SK-N-SH treated with all-trans-retinoic acid at 6 μM for 48 hours (cell line): ENCODE results near the gene PF4V1.

Experiments used
- ATAC-seq: fragments of 200-7000 bp; cut with Tn5 transposase; 3 replicates; pipeline ENCODE4 v1.9.1; 2020; ENCODE audit warnings: mild to moderate bottlenecking, moderate library complexity
- ARNTL ChIP-seq: fragments of 450-650 bp; formaldehyde crosslinking; IDR thresholded peaks from 2 replicates; pipeline ENCODE4 v1.5.0; 2020; ENCODE audit warnings: low read depth, mild to moderate bottlenecking, moderate library complexity, borderline replicate concordance
- BACH2 ChIP-seq: fragments of 250-450 bp; sonication (Bioruptor Pico); IDR thresholded peaks from 2 replicates; pipeline ENCODE4 v1.9.0; 2021; ENCODE audit warnings: mild to moderate bottlenecking, borderline replicate concordance
- CREB5 ChIP-seq: fragments of 250-450 bp; sonication (Bioruptor Pico); IDR thresholded peaks from 2 replicates; pipeline ENCODE4 v1.5.1; 2020; ENCODE audit warnings: low read depth, mild to moderate bottlenecking, moderate library complexity
- ESRRG ChIP-seq: fragments of 250-450 bp; sonication (Bioruptor Pico); IDR thresholded peaks from 2 replicates; pipeline ENCODE4 v1.6.1; 2021; ENCODE audit warnings: mild to moderate bottlenecking
- GLIS3 ChIP-seq: fragments of 250-450 bp; sonication (Bioruptor Pico); IDR thresholded peaks from 2 replicates; pipeline ENCODE4 v1.5.0; 2020; ENCODE audit warnings: mild to moderate bottlenecking, moderate library complexity
- ISL1 ChIP-seq: fragments of 250-450 bp; sonication (Bioruptor Pico); IDR thresholded peaks from 2 replicates; pipeline ENCODE4 v2.1.2; 2022; ENCODE audit warnings: mild to moderate bottlenecking, moderate library complexity
- OSR1 ChIP-seq: fragments of 250-450 bp; sonication (Bioruptor Pico); IDR thresholded peaks from 2 replicates; pipeline ENCODE4 v1.8.0; 2022; ENCODE audit warnings: moderate library complexity, mild to moderate bottlenecking, inconsistent platforms
- PATZ1 ChIP-seq: fragments of 250-450 bp; sonication (Bioruptor Pico); IDR thresholded peaks from 2 replicates; pipeline ENCODE4 v1.8.0; 2020; ENCODE audit warnings: mild to moderate bottlenecking, moderate library complexity, borderline replicate concordance
- POU6F1 ChIP-seq: fragments of 250-450 bp; sonication (Bioruptor Pico); IDR thresholded peaks from 2 replicates; pipeline ENCODE4 v1.8.0; 2021; ENCODE audit warnings: low read depth, mild to moderate bottlenecking, moderate library complexity, borderline replicate concordance
- PPARA ChIP-seq: fragments of 250-450 bp; sonication (Bioruptor Pico); IDR thresholded peaks from 2 replicates; pipeline ENCODE4 v1.5.0; 2020; ENCODE audit warnings: mild to moderate bottlenecking, borderline replicate concordance
- RARB ChIP-seq: fragments of 250-450 bp; sonication (Bioruptor Pico); IDR thresholded peaks from 2 replicates; pipeline ENCODE4 v1.8.0; 2021; ENCODE audit warnings: mild to moderate bottlenecking, moderate library complexity
- SNAI2 ChIP-seq: fragments of 250-450 bp; sonication (Bioruptor Pico); IDR thresholded peaks from 2 replicates; pipeline ENCODE4 v1.5.0; 2020; ENCODE audit warnings: mild to moderate bottlenecking, moderate library complexity
- TCF4 ChIP-seq: fragments of 250-450 bp; sonication (Bioruptor Pico); IDR thresholded peaks from 2 replicates; pipeline ENCODE4 v1.8.0; 2021; ENCODE audit warnings: mild to moderate bottlenecking, moderate library complexity, borderline replicate concordance
- TOX ChIP-seq: fragments of 250-450 bp; sonication (Bioruptor Pico); IDR thresholded peaks from 2 replicates; pipeline ENCODE4 v1.8.0; 2021; ENCODE audit warnings: mild to moderate bottlenecking, moderate library complexity, borderline replicate concordance
- ZC3H10 ChIP-seq: fragments of 250-450 bp; sonication (Bioruptor Pico); IDR thresholded peaks from 2 replicates; pipeline ENCODE4 v1.5.1; 2021; ENCODE audit warnings: mild to moderate bottlenecking, moderate library complexity
- ZNF565 ChIP-seq: fragments of 450-650 bp; formaldehyde crosslinking; conservative IDR thresholded peaks from 2 replicates; pipeline ENCODE4 v1.5.0; 2020; ENCODE audit warnings: low read depth, mild to moderate bottlenecking, moderate library complexity
- ZNF70 ChIP-seq: fragments of 450-650 bp; formaldehyde crosslinking; IDR thresholded peaks from 2 replicates; pipeline ENCODE4 v1.5.0; 2020; ENCODE audit warnings: mild to moderate bottlenecking, moderate library complexity
- ZNF8 ChIP-seq: fragments of 450-650 bp; formaldehyde crosslinking; IDR thresholded peaks from 2 replicates; pipeline ENCODE4 v1.5.0; 2020; ENCODE audit warnings: mild to moderate bottlenecking, moderate library complexity
- TF ChIP-seq, protein P1 (sequence below): fragments of 250-450 bp; sonication (Bioruptor Pico); IDR thresholded peaks from 2 replicates; pipeline ENCODE4 v1.5.1; 2021; ENCODE audit warnings: mild to moderate bottlenecking, moderate library complexity
- TF ChIP-seq, protein P2 (sequence below): fragments of 250-450 bp; sonication (Bioruptor Pico); IDR thresholded peaks from 2 replicates; pipeline ENCODE4 v1.5.0; 2020; ENCODE audit warnings: mild to moderate bottlenecking, moderate library complexity

PF4V1 gene

DNA sequence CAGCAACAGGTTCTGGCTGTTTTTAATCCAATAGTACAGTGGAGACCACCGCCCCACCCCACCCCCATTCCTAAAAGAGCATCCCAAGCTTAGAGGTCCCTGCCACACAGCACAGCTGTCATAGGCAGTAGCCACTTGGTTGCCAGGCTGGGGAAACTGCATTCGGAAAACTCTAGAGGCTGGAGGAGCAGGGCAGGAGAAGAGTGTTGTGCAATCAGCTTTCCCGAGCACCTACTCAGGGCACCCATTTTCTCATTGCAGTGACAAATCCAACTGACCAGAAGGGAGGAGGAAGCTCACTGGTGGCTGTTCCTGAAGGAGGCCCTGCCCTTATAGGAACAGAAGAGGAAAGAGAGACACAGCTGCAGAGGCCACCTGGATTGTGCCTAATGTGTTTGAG is 17.2 kb downstream of the PF4V1 start:
- TF ChIP-seq TOX, result no peak
- no peak for TF ChIP-seq OSR1 (CRISPR knock-in tag)
- ATAC-seq, result no peak

DNA sequence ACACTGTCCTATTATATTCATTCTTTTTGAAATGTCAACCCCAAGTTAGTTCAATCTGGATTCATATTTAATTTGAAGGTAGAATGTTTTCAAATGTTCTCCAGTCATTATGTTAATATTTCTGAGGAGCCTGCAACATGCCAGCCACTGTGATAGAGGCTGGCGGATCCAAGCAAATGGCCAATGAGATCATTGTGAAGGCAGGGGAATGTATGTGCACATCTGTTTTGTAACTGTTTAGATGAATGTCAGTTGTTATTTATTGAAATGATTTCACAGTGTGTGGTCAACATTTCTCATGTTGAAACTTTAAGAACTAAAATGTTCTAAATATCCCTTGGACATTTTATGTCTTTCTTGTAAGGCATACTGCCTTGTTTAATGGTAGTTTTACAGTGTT is 17.7 kb downstream of the PF4V1 start:
- ATAC-seq, result no peak
- TF ChIP-seq ZNF70 (CRISPR knock-in tag) (no peak), BACH2 (no peak), ARNTL (CRISPR knock-in tag) (no peak), ZC3H10 (CRISPR knock-in tag) (no peak)
- TF ChIP-seq, protein P1, sequence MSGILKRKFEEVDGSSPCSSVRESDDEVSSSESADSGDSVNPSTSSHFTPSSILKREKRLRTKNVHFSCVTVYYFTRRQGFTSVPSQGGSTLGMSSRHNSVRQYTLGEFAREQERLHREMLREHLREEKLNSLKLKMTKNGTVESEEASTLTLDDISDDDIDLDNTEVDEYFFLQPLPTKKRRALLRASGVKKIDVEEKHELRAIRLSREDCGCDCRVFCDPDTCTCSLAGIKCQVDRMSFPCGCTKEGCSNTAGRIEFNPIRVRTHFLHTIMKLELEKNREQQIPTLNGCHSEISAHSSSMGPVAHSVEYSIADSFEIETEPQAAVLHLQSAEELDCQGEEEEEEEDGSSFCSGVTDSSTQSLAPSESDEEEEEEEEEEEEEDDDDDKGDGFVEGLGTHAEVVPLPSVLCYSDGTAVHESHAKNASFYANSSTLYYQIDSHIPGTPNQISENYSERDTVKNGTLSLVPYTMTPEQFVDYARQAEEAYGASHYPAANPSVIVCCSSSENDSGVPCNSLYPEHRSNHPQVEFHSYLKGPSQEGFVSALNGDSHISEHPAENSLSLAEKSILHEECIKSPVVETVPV (CRISPR knock-in tag), result no peak

- no peak for ATAC-seq
- TF ChIP-seq TCF4, result no peak
- no peak for TF ChIP-seq CREB5
- TF ChIP-seq SNAI2 (CRISPR knock-in tag), result no peak
- no peak for TF ChIP-seq ARNTL (CRISPR knock-in tag)
- TF ChIP-seq ZNF565 (CRISPR knock-in tag), result no peak
- TF ChIP-seq ESRRG (CRISPR knock-in tag), result no peak
- TF ChIP-seq, protein P2, sequence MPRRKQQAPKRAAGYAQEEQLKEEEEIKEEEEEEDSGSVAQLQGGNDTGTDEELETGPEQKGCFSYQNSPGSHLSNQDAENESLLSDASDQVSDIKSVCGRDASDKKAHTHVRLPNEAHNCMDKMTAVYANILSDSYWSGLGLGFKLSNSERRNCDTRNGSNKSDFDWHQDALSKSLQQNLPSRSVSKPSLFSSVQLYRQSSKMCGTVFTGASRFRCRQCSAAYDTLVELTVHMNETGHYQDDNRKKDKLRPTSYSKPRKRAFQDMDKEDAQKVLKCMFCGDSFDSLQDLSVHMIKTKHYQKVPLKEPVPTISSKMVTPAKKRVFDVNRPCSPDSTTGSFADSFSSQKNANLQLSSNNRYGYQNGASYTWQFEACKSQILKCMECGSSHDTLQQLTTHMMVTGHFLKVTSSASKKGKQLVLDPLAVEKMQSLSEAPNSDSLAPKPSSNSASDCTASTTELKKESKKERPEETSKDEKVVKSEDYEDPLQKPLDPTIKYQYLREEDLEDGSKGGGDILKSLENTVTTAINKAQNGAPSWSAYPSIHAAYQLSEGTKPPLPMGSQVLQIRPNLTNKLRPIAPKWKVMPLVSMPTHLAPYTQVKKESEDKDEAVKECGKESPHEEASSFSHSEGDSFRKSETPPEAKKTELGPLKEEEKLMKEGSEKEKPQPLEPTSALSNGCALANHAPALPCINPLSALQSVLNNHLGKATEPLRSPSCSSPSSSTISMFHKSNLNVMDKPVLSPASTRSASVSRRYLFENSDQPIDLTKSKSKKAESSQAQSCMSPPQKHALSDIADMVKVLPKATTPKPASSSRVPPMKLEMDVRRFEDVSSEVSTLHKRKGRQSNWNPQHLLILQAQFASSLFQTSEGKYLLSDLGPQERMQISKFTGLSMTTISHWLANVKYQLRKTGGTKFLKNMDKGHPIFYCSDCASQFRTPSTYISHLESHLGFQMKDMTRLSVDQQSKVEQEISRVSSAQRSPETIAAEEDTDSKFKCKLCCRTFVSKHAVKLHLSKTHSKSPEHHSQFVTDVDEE (CRISPR knock-in tag), result no peak
- no peak for TF ChIP-seq BACH2
- no peak for TF ChIP-seq POU6F1 (CRISPR knock-in tag)
- TF ChIP-seq PPARA (CRISPR knock-in tag), result no peak
- no peak for TF ChIP-seq GLIS3 (CRISPR knock-in tag)
- TF ChIP-seq PATZ1, result no peak
- no peak for TF ChIP-seq ZNF8 (CRISPR knock-in tag)
- no peak for TF ChIP-seq ISL1 (CRISPR knock-in tag)
- TF ChIP-seq RARB, result no peak
- TF ChIP-seq ZNF70 (CRISPR knock-in tag), result no peak
These were observed 18.6 kb downstream of the PF4V1 start for GRCh38 chr4:73871511-73872310.
